Measurements from ENCODE around the gene PALD1.

GRCh38 chr10:70491614-70492013 lies 13.0 kb downstream of the PALD1 start:
- TF ChIP-seq RAD21 (CRISPR knock-in tag; IDR thresholded peaks at IDR 0.05) (no peak), TBP (CRISPR knock-in tag; IDR thresholded peaks at IDR 0.05) (no peak), ETV6 (CRISPR knock-in tag; conservative IDR thresholded peaks at IDR 0.05) (no peak), TCF7 (IDR thresholded peaks at IDR 0.05; ENCODE audit: low read depth) (no peak), CENPT (CRISPR knock-in tag; IDR thresholded peaks at IDR 0.05; ENCODE audit: low read depth) (no peak), USF2 (IDR thresholded peaks at IDR 0.05; ENCODE audit: low read depth, low read length) (no peak), USF2 (CRISPR knock-in tag; IDR thresholded peaks at IDR 0.05; ENCODE audit: borderline replicate concordance) (no peak), BRF2 (CRISPR knock-in tag; IDR thresholded peaks at IDR 0.05) (no peak), CTCF (CRISPR knock-in tag; IDR thresholded peaks at IDR 0.05) (no peak), FIP1L1 (IDR thresholded peaks at IDR 0.05; ENCODE audit: borderline replicate concordance, insufficient read depth, low read depth, low read length) (no peak), ZNF124 (CRISPR knock-in tag; IDR thresholded peaks at IDR 0.05) (no peak), NFATC3 (CRISPR knock-in tag; IDR thresholded peaks at IDR 0.05) (no peak), ATF6 (CRISPR knock-in tag; conservative IDR thresholded peaks at IDR 0.05) (no peak), AFF4 (CRISPR knock-in tag; IDR thresholded peaks at IDR 0.05) (no peak), IKZF4 (CRISPR knock-in tag; IDR thresholded peaks at IDR 0.05; ENCODE audit: borderline replicate concordance, low read depth, not compliant biosample characterization) (no peak)

All from HepG2 (cell line).